Spleen (tissue), 11 donors: ENCODE results near the gene FSTL5. TPM values are rescaled to one million over a fixed set of nuclear protein-coding genes. Genes with fewer than 3 reads are reported as not detected.

Experiments used
- DNase-seq: peaks from one replicate; pipeline ENCODE4 v3.0.0-alpha.2; 2020
- H3K27ac ChIP-seq, 8 donors: fragments of 200-600 bp; sonication (generic) in 7 of 8; 1 replicate in 4 of 8; 2 replicates in 4 of 8; pipeline versions ENCODE4 v1.5.0 to v1.8.0; 2016 to 2021; ENCODE audit warnings: inconsistent platforms in 4 of 8, mild to moderate bottlenecking in 4 of 8, moderate library complexity in 1 of 8
- H3K27me3 ChIP-seq, 7 donors: fragments of 200-600 bp; sonication (generic) in 6 of 7; replicated peaks in 1 of 7; 1 replicate in 4 of 7; 2 replicates in 3 of 7; pipeline versions ENCODE4 v1.5.0 to v1.8.0; 2016 to 2021; ENCODE audit warnings: inconsistent platforms in 3 of 7, mild to moderate bottlenecking in 1 of 7
- H3K36me3 ChIP-seq, 6 donors: fragments of 200-600 bp; sonication (generic) in 5 of 6; 1 replicate in 4 of 6; 2 replicates in 2 of 6; pipeline versions ENCODE4 v1.5.0 to v1.8.0; 2016 to 2021; ENCODE audit warnings: inconsistent platforms in 2 of 6
- H3K4me1 ChIP-seq, 6 donors: fragments of 200-600 bp; sonication (generic) in 5 of 6; 1 replicate in 3 of 6; 2 replicates in 3 of 6; pipeline versions ENCODE4 v1.5.0 to v1.8.0; 2016 to 2021; ENCODE audit warnings: inconsistent platforms in 3 of 6
- H3K4me3 ChIP-seq, 8 donors: fragments of 200-600 bp; sonication (generic) in 7 of 8; 1 replicate in 4 of 8; 2 replicates in 4 of 8; pipeline versions ENCODE4 v1.5.0 to v1.8.0; 2016 to 2021; ENCODE audit warnings: inconsistent platforms in 4 of 8, mild to moderate bottlenecking in 4 of 8, moderate library complexity in 2 of 8
- H3K9me3 ChIP-seq, 8 donors: fragments of 200-600 bp; sonication (generic) in 7 of 8; 1 replicate in 4 of 8; 2 replicates in 4 of 8; pipeline versions ENCODE4 v1.5.0 to v1.8.0; 2016 to 2021; ENCODE audit warnings: inconsistent platforms in 4 of 8
- POLR2A ChIP-seq, 3 donors: fragments of 450-650 bp; IDR thresholded peaks; one replicate each; pipeline ENCODE4 v1.5.1; 2017; ENCODE audit warnings: antibody characterized with exemption in 3 of 3, mild to moderate bottlenecking in 1 of 3
- POLR2AphosphoS5 ChIP-seq, 3 donors: sonication (generic); formaldehyde crosslinking; IDR thresholded peaks; one replicate each; pipeline ENCODE4 v1.5.1; 2017; ENCODE audit warnings: antibody characterized with exemption in 3 of 3
- WGBS, 5 donors: extraction: QIAGEN DNeasy Blood & Tissue Kit in 3 of 5; methylation state at CpG; one replicate each; pipeline versions ENCODE4 v1.1.5 to v1.1.7; 2013 to 2018; 5-methylcytosine and 5-hydroxymethylcytosine counted together
- intact Hi-C: fragments of 100-400 bp; cut with DNase I; formaldehyde crosslinking; loops from one replicate; pipeline ENCODE4 v1.15.0; 2023; ENCODE audit warnings: low total_unique reads
- polyA plus RNA-seq, 3 donors: library from polyadenylated mRNA; stranded (reverse); fragments of 200-250 nt; gene quantifications; one replicate each; pipeline ENCODE4 v1.2.1, GENCODE V29; 2013
- total RNA-seq, 7 donors: library from RNA; depleted of rRNA in 3 of 7; stranded (reverse); fragments of >200 nt in 3 of 7; fragmentation: NEBNext Ultra II Directional in 4 of 7; extraction: Animal tissue kit (Norgen Biotek cat#: 25700) in 4 of 7; gene quantifications; one replicate each; pipeline versions ENCODE4 v1.1.0 to v1.2.1, GENCODE V29; 2016 to 2021
- TF ChIP-seq, protein P1 (sequence below), 11 experiments: fragments of 200-600 bp in 7 of 11; fragments of 450-650 bp in 4 of 11; sonication (generic) in 4 of 11; IDR thresholded peaks in 8 of 11; conservative IDR thresholded peaks in 3 of 11; 1 replicate in 7 of 11; 2 replicates in 4 of 11; pipeline versions ENCODE4 v1.4.0 to v1.8.0; 2016 to 2021; ENCODE audit warnings: antibody characterized with exemption in 11 of 11, inconsistent platforms in 4 of 11, mild to moderate bottlenecking in 1 of 11
- donor health status: healthy with polysubstance abuse.
- donor health status: DM: no; HTN: no; CAD: no; lungs with moderate emphysema.
- donor health status: DM: no; HTN: no; CAD: no.
- donor health status: Bipolar disorder and iron deficiency.
- donor health status: healthy.
- donor health status: DM: no; HTN: no; CAD: no.
- donor health status: DM: yes; HTN: yes; CAD: no.

FSTL5 gene
- total and polyA plus RNA-seq, 10 donors, result 0.02 TPM; not detected in 9

DNA sequence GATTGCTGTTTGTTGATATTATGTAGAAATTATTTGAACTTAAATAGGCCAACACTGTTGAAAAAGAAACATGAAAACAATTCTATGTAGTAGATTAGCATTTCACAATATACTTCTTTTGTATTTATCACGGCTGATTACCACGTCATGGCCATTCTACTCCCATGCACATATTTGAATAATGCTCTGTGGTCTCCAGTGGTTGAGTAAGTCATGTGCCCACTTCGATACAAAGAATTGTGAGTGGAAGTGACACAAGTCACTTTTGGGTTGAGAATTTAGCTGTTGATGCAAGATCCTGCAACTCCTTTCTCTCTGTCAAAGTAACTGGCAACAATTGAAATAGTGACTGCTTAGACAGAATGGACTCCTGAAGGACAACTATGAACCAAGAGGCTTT is 6.7 kb upstream of the FSTL5 start:
- Histone ChIP-seq H3K27me3 (peaks cover 0 to 4% (median 0%) of the 10 kb centered on the region in 7 donors), H3K27ac (no peak overlapping the region), H3K4me3 (no peak overlapping the region), H3K9me3 (no peaks in the 10 kb centered on the region), H3K36me3 (no peaks in the 10 kb centered on the region), H3K4me1 (no peaks in the 10 kb centered on the region)
- WGBS, 5 donors, result 39 to 53% (median 44%) methylated on average over 3 of the region's 3 CpGs
- intact Hi-C loops, result no loop called here
- DNase-seq, result no peak
- TF ChIP-seq POLR2A (IDR thresholded peaks at IDR 0.05) (no peak), POLR2AphosphoS5 (IDR thresholded peaks at IDR 0.05) (no peak)
- TF ChIP-seq, protein P1, sequence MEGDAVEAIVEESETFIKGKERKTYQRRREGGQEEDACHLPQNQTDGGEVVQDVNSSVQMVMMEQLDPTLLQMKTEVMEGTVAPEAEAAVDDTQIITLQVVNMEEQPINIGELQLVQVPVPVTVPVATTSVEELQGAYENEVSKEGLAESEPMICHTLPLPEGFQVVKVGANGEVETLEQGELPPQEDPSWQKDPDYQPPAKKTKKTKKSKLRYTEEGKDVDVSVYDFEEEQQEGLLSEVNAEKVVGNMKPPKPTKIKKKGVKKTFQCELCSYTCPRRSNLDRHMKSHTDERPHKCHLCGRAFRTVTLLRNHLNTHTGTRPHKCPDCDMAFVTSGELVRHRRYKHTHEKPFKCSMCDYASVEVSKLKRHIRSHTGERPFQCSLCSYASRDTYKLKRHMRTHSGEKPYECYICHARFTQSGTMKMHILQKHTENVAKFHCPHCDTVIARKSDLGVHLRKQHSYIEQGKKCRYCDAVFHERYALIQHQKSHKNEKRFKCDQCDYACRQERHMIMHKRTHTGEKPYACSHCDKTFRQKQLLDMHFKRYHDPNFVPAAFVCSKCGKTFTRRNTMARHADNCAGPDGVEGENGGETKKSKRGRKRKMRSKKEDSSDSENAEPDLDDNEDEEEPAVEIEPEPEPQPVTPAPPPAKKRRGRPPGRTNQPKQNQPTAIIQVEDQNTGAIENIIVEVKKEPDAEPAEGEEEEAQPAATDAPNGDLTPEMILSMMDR (IDR thresholded peaks at IDR 0.05 in 8 of 11, conservative IDR thresholded peaks at IDR 0.05 in 3 of 11), result no peak

DNA sequence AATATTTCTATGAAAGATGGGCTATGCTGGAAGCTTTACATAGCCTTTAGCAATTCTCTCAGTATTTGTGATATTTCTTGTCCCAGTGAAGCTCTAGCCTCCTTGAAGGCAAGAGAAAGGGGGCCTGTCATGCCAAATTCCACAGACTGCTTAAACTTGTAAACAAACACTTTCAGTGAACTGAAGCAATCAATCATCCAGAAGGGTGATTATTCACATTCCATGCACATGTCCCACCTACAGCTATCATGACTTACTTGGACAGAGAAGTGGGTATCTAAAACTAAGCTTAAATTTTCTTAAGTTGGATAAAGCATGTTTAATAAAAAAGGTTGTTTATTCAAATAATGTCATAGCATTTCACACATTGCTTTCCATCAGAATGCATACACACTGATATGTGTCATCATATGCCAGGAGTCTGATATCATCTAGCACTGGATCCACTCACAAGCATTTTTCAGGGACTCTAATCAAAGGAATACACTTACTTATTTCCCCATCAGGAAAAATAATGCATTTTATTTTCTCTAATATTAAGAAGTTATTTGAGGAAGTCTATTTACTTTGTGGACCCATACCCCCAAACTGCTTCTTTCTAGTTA is 1.2 kb upstream of the FSTL5 start:
- Histone ChIP-seq H3K36me3 (no peaks in the 10 kb centered on the region), H3K4me1 (peaks cover 0 to 8% (median 0%) of the 10 kb centered on the region in 6 donors), H3K27me3 (peaks cover 0 to 22% (median 0%) of the 10 kb centered on the region in 7 donors), H3K27ac (no peak overlapping the region), H3K9me3 (no peaks in the 10 kb centered on the region), H3K4me3 (no peak overlapping the region)
- intact Hi-C loops, result no loop called here
- no peak for DNase-seq
- TF ChIP-seq, protein P1 (IDR thresholded peaks at IDR 0.05 in 8 of 11, conservative IDR thresholded peaks at IDR 0.05 in 3 of 11), result no peak
- TF ChIP-seq POLR2A (IDR thresholded peaks at IDR 0.05) (no peak), POLR2AphosphoS5 (IDR thresholded peaks at IDR 0.05) (no peak)

GRCh38 chr4:162162672-162163071 is 1.1 kb downstream of the FSTL5 start:
- peaks cover 0 to 8% (median 0%) of the 10 kb centered on the region in 6 donors for H3K4me1 ChIP-seq
- 51 to 69% (median 64%) methylated on average over 2 of the region's 2 CpGs for WGBS, 5 donors
- H3K9me3 ChIP-seq, result no peaks in the 10 kb centered on the region
- DNase-seq, result no peak
- H3K4me3 ChIP-seq, result no peak overlapping the region
- no peak overlapping the region for H3K27ac ChIP-seq
- H3K27me3 ChIP-seq, result peaks cover 0 to 22% (median 0%) of the 10 kb centered on the region in 7 donors
- TF ChIP-seq, protein P1 (IDR thresholded peaks at IDR 0.05 in 8 of 11, conservative IDR thresholded peaks at IDR 0.05 in 3 of 11), result no peak
- no peak for TF ChIP-seq POLR2AphosphoS5 (IDR thresholded peaks at IDR 0.05)
- no peak for TF ChIP-seq POLR2A (IDR thresholded peaks at IDR 0.05)
- no peaks in the 10 kb centered on the region for H3K36me3 ChIP-seq
- intact Hi-C loops, result no loop called here

- Histone ChIP-seq H3K9me3 (no peaks in the 10 kb centered on the region), H3K27ac (no peak overlapping the region), H3K4me3 (no peak overlapping the region), H3K36me3 (no peaks in the 10 kb centered on the region), H3K4me1 (no peaks in the 10 kb centered on the region), H3K27me3 (no peaks in the 10 kb centered on the region)
- 75 to 82% (median 79%) methylated on average over 2 of the region's 2 CpGs for WGBS, 5 donors
- TF ChIP-seq, protein P1 (IDR thresholded peaks at IDR 0.05 in 8 of 11, conservative IDR thresholded peaks at IDR 0.05 in 3 of 11), result no peak
- intact Hi-C loops, result no loop called here
- no peak for DNase-seq
Measured at GRCh38 chr4:162157241-162157640, 6.6 kb downstream of the FSTL5 start.
